Parathyroid adenoma (tissue), 2 donors: ENCODE results near the gene CFAP52.

ENCODE experiments used
- H2AFZ ChIP-seq: fragments of 300-600 bp; sonication (generic); one replicate; pipeline ENCODE4 v1.7.0; 2017; ENCODE audit warnings: antibody characterized with exemption, mild to moderate bottlenecking
- H3K27ac ChIP-seq: fragments of 300-600 bp; sonication (generic); one replicate; pipeline ENCODE4 v1.7.0; 2017
- H3K27me3 ChIP-seq: fragments of 300-600 bp; sonication (generic); one replicate; pipeline ENCODE4 v1.7.0; 2017; ENCODE audit warnings: low read length; ENCODE audit not compliant: control insufficient read depth, insufficient read depth
- H3K36me3 ChIP-seq: fragments of 300-600 bp; sonication (generic); one replicate; pipeline ENCODE4 v1.7.0; 2017; ENCODE audit warnings: low read length; ENCODE audit not compliant: control insufficient read depth, insufficient read depth
- H3K4me1 ChIP-seq: fragments of 300-600 bp; sonication (generic); one replicate; pipeline ENCODE4 v1.7.0; 2017; ENCODE audit warnings: control low read depth
- H3K4me2 ChIP-seq: fragments of 300-600 bp; sonication (generic); one replicate; pipeline ENCODE4 v1.7.0; 2017; ENCODE audit warnings: low read length
- H3K4me3 ChIP-seq: fragments of 300-600 bp; sonication (generic); one replicate; pipeline ENCODE4 v1.7.0; 2017; ENCODE audit warnings: low read depth, low read length
- H3K79me2 ChIP-seq: fragments of 300-600 bp; sonication (generic); one replicate; pipeline ENCODE4 v1.7.0; 2017; ENCODE audit warnings: control low read depth
- H3K9ac ChIP-seq: fragments of 300-600 bp; sonication (generic); one replicate; pipeline ENCODE4 v1.7.0; 2017; ENCODE audit warnings: mild to moderate bottlenecking
- H3K9me3 ChIP-seq: fragments of 300-600 bp; sonication (generic); one replicate; pipeline ENCODE4 v1.7.0; 2017; ENCODE audit warnings: low read length; ENCODE audit not compliant: control insufficient read depth
- CTCF ChIP-seq: fragments of 300-600 bp; sonication (generic); IDR thresholded peaks from one replicate; pipeline ENCODE4 v1.7.0; 2017; ENCODE audit warnings: antibody characterized with exemption, mild to moderate bottlenecking
- donor health status: primary hyperparathyroidism.

CFAP52 gene

GRCh38 chr17:9644910-9645751, 68.7 kb downstream of the CFAP52 start, which contains the start of gene USP43:
Gene USP43 (plus strand): TSS chr17:9645517. CDS start chr17:9645633, 116 bp downstream.
- peak within 1 kb of the TSS; percentile 94 for H3K4me2 ChIP-seq
- no peak for TF ChIP-seq CTCF
- H3K79me2 ChIP-seq, result peaks cover 2% of the 10 kb centered on the region
- no peak within 1 kb of the TSS for H3K9ac ChIP-seq
- H3K4me3 ChIP-seq, result peak within 1 kb of the TSS; percentile 82
- H3K36me3 ChIP-seq, result no peaks in the 10 kb centered on the region
- H2AFZ ChIP-seq, result peak within 1 kb of the TSS; percentile 88
- H3K9me3 ChIP-seq, result no peaks in the 10 kb centered on the region
- peaks cover 3% of the 10 kb centered on the region for H3K4me1 ChIP-seq
- H3K27me3 ChIP-seq, result no peaks in the 10 kb centered on the region
- peak within 1 kb of the TSS; percentile 79 for H3K27ac ChIP-seq

DNA sequence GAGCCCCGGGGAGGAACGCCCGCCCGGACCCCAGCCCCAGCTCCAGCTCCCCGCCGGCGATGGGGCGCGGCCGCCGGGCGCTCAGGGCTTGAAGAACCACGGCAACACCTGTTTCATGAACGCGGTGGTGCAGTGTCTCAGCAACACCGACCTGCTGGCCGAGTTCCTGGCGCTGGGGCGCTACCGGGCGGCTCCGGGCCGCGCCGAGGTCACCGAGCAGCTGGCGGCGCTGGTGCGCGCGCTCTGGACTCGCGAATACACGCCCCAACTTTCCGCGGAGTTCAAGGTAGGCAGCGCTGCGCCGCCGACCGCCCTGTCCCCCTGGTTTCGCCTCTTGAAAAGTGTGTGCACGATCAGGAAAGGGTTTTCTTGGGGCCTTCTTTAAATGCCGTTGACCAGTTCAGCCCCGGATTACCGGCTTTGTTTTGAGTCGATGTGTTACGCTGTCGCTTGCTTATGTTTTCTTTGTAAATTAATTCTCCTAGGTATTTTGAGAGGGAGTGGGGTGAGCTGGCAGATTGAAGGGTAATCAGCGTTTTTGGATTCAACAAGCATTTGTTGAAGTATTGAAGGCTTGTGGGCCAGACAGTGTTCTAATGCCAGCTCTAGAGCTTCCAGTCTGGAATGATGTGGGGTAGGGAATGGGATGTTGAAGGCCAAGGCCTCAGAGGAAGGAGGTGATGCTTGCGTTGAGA, 69.6 kb downstream of the CFAP52 start:
- Histone ChIP-seq H3K36me3 (no peaks in the 10 kb centered on the region), H3K9me3 (no peaks in the 10 kb centered on the region), H3K4me3 (peak overlapping the region; percentile 57), H3K79me2 (peaks cover 2% of the 10 kb centered on the region), H3K27ac (peak overlapping the region; percentile 70), H3K4me2 (peak overlapping the region; percentile 94), H3K27me3 (no peaks in the 10 kb centered on the region), H2AFZ (peak overlapping the region; percentile 88), H3K4me1 (peaks cover 3% of the 10 kb centered on the region), H3K9ac (no peak overlapping the region)
- peak; percentile 37 for TF ChIP-seq CTCF

DNA sequence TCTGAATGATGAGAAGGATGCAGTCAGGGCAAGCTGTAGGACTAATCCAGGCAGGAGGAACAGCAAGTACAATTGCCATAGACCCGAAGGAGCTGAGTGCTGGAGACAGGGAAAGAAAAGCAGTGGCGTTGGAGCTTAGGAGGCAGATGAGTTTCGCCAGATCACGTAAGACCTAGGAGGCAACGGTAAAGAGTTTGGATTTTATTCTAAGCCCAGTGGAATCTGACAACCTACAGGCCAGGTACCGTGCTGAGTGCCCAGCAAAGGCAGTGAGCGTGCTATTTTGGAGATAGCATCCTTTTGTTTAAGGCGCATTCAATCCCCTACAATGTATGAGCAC, 70.1 kb downstream of the CFAP52 start:
- Histone ChIP-seq H3K79me2 (peaks cover 2% of the 10 kb centered on the region), H3K27ac (no peak overlapping the region), H3K4me2 (peak overlapping the region; percentile 94), H3K4me3 (peak overlapping the region; percentile 57), H3K4me1 (peaks cover 3% of the 10 kb centered on the region), H2AFZ (peak overlapping the region; percentile 88), H3K9ac (no peak overlapping the region), H3K36me3 (no peaks in the 10 kb centered on the region), H3K27me3 (no peaks in the 10 kb centered on the region), H3K9me3 (no peaks in the 10 kb centered on the region)
- no peak for TF ChIP-seq CTCF

DNA sequence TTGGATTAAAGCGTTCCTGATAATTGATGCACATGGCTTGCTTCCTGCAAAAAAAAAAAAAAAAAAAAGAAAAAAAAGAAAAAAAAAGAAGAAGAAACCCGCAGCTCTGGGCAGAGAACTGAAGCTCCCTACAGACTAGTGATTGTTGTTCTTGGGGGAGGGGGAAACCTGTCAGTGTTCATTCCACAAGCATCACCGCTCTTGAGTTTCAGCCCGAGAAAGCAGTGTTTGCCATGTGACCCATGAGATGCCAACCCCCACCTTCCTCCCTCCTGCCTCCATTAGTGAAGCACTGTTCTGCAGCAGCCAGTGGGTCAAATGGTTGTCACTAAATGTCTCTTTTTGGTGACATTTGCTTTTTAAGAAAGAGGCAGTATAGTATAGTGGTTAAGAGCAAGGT, 70.6 kb downstream of the CFAP52 start:
- Histone ChIP-seq H3K4me2 (no peak overlapping the region), H3K36me3 (no peaks in the 10 kb centered on the region), H3K9ac (no peak overlapping the region), H3K27me3 (no peaks in the 10 kb centered on the region), H3K4me3 (no peak overlapping the region), H3K79me2 (peaks cover 2% of the 10 kb centered on the region), H3K4me1 (peaks cover 3% of the 10 kb centered on the region), H2AFZ (no peak overlapping the region), H3K27ac (no peak overlapping the region), H3K9me3 (no peaks in the 10 kb centered on the region)
- TF ChIP-seq CTCF, result no peak
